Neural cell (in vitro differentiated cells): Measurements from ENCODE around the gene ABHD12. TPM values are rescaled to one million over a fixed set of nuclear protein-coding genes. Genes with fewer than 3 reads are reported as not detected.

ENCODE experiments used
- H2AFZ ChIP-seq: fragments of 200-600, 300-800 bp; sonication (generic), shearing (Covaris generic); 2 replicates; pipeline ENCODE4 v1.6.0; 2014; ENCODE audit warnings: low read depth, mild to moderate bottlenecking, antibody characterized with exemption, low read length, moderate library complexity
- H3F3A ChIP-seq: fragments of 200-600 bp; shearing (Covaris generic); 2 replicates; pipeline ENCODE4 v1.6.1; 2016; ENCODE audit warnings: mild to moderate bottlenecking, moderate library complexity, mixed read lengths, antibody characterized with exemption, low read length; ENCODE audit not compliant: insufficient read depth, poor library complexity, severe bottlenecking
- H3K27ac ChIP-seq: fragments of 200-600, 300-800 bp; sonication (generic), shearing (Covaris generic); 2 replicates; pipeline ENCODE4 v1.5.1; 2014; ENCODE audit warnings: mild to moderate bottlenecking, low read length, moderate library complexity
- H3K27me3 ChIP-seq: fragments of 300-800, 200-600 bp; sonication (generic), shearing (Covaris generic); 2 replicates; pipeline ENCODE4 v1.6.0; 2014; ENCODE audit warnings: mild to moderate bottlenecking, low read depth, low read length, moderate library complexity; ENCODE audit not compliant: insufficient read depth
- H3K36me3 ChIP-seq: fragments of 300-800, 200-600 bp; sonication (generic), shearing (Covaris generic); 2 replicates; pipeline ENCODE4 v1.5.1; 2014; ENCODE audit warnings: mild to moderate bottlenecking, antibody characterized with exemption, low read length, moderate library complexity; ENCODE audit not compliant: insufficient read depth
- H3K4me2 ChIP-seq: fragments of 300-800, 200-600 bp; sonication (generic), shearing (Covaris generic); 2 replicates; pipeline ENCODE4 v1.6.0; 2014; ENCODE audit warnings: mild to moderate bottlenecking, low read length
- H3K4me3 ChIP-seq: fragments of 300-800, 200-600 bp; sonication (generic), shearing (Covaris generic); 2 replicates; pipeline ENCODE4 v1.5.1; 2014; ENCODE audit warnings: mild to moderate bottlenecking, low read length, moderate library complexity
- H3K79me2 ChIP-seq: fragments of 200-600 bp; shearing (Covaris generic); replicated peaks from 2 replicates; pipeline ENCODE4 v1.6.0; 2014; ENCODE audit warnings: mild to moderate bottlenecking, low read length, moderate library complexity; ENCODE audit not compliant: insufficient read depth
- H3K9ac ChIP-seq: fragments of 300-800, 200-600 bp; sonication (generic), shearing (Covaris generic); 2 replicates; pipeline ENCODE4 v1.6.1; 2016; ENCODE audit warnings: mild to moderate bottlenecking, low read length, mixed read lengths
- H3K9me2 ChIP-seq: fragments of 200-600 bp; shearing (Covaris generic); 2 replicates; pipeline ENCODE4 v1.6.1; 2016; ENCODE audit warnings: mild to moderate bottlenecking, low read length, mixed read lengths; ENCODE audit not compliant: insufficient read depth
- H3K9me3 ChIP-seq: fragments of 200-600, 300-800 bp; sonication (generic), shearing (Covaris generic); 2 replicates; pipeline ENCODE4 v1.6.1; 2016; ENCODE audit warnings: mild to moderate bottlenecking, mixed run types, low read length, moderate library complexity, mixed read lengths
- H4K20me1 ChIP-seq: fragments of 200-600 bp; shearing (Covaris generic); 2 replicates; pipeline ENCODE4 v1.6.1; 2016; ENCODE audit warnings: mild to moderate bottlenecking, mixed run types; ENCODE audit not compliant: insufficient read depth
- EP300 ChIP-seq: fragments of 450-650 bp; conservative IDR thresholded peaks from 2 replicates; pipeline ENCODE4 v1.6.1; 2014; ENCODE audit warnings: antibody characterized with exemption, mild to moderate bottlenecking, moderate library complexity; ENCODE audit not compliant: poor library complexity, severe bottlenecking
- EZH2 ChIP-seq: fragments of 200-600, 300-800 bp; shearing (Covaris generic), sonication (generic); IDR thresholded peaks from 2 replicates; pipeline ENCODE4 v1.6.1; 2014; ENCODE audit warnings: antibody characterized with exemption, low read length, borderline replicate concordance, mild to moderate bottlenecking; ENCODE audit not compliant: insufficient read depth, poor library complexity, severe bottlenecking
- MXI1 ChIP-seq: fragments of 450-650 bp; conservative IDR thresholded peaks from 2 replicates; pipeline ENCODE4 v1.6.1; 2014; ENCODE audit warnings: antibody characterized with exemption, mild to moderate bottlenecking; ENCODE audit not compliant: poor library complexity, severe bottlenecking
- POLR2AphosphoS5 ChIP-seq: IDR thresholded peaks from 2 replicates; pipeline ENCODE4 v1.6.1; 2012
- RAD21 ChIP-seq: fragments of 450-650 bp; conservative IDR thresholded peaks from 2 replicates; pipeline ENCODE4 v1.6.1; 2014; ENCODE audit warnings: antibody characterized with exemption, mild to moderate bottlenecking, moderate library complexity
- SMC3 ChIP-seq: fragments of 450-650 bp; conservative IDR thresholded peaks from 2 replicates; pipeline ENCODE4 v1.6.1; 2014; ENCODE audit warnings: antibody characterized with exemption, mild to moderate bottlenecking, moderate library complexity; ENCODE audit not compliant: poor library complexity
- polyA plus RNA-seq: library from polyadenylated mRNA; depleted of rRNA; stranded (reverse); fragments of >200 nt; gene quantifications from 2 replicates; pipeline ENCODE4 v1.2.3, GENCODE V29; 2014
- TF ChIP-seq, protein P1 (sequence below): IDR thresholded peaks from 2 replicates; pipeline ENCODE4 v1.6.1; 2012; ENCODE audit warnings: borderline replicate concordance
- TF ChIP-seq, protein P2 (sequence below): fragments of 450-650 bp; IDR thresholded peaks from 2 replicates; pipeline ENCODE4 v1.5.1; 2014; ENCODE audit warnings: antibody characterized with exemption, mild to moderate bottlenecking, moderate library complexity; ENCODE audit not compliant: poor library complexity, severe bottlenecking

The ABHD12 gene
- polyA plus RNA-seq, 1 donor from 2014 or later: 32.3 TPM

DNA sequence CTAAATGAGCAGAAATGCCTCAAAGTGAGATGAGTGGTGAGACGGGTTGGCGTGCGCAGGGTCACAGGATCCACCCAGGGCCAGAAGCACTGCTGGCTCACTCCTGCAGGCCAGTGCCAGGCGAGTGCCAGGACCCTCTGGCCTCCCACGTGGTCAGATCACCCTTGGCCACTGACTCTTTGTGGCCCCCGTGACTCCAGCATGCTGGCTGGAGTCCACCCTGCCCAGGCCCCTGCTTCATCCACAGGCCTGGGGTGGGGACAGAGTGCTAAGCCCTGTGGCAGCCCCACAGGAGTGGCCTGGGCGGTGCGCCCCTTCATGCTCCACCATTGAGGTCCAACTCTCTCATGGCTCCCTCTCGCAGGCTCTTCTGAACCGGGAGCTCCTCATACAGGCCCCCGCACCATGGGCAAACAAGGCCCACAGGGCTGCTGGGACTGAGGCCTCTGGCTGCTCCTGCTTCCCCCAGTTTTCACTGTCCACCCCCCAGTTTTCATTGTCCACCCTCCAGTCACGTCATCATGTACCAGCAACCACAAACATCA lies 61.6 kb downstream of the ABHD12 start:
- Histone ChIP-seq H3F3A (no peaks in the 10 kb centered on the region), H3K9ac (no peak overlapping the region), H3K4me2 (no peak overlapping the region), H3K27ac (no peak overlapping the region), H3K36me3 (no peaks in the 10 kb centered on the region), H4K20me1 (no peaks in the 10 kb centered on the region), H3K9me3 (no peaks in the 10 kb centered on the region), H2AFZ (no peak overlapping the region), H3K9me2 (no peaks in the 10 kb centered on the region), H3K79me2 (no peaks in the 10 kb centered on the region), H3K27me3 (no peaks in the 10 kb centered on the region), H3K4me3 (no peak overlapping the region)
- TF ChIP-seq POLR2AphosphoS5 (no peak), RAD21 (no peak), MXI1 (no peak), SMC3 (no peak), EP300 (no peak)
- TF ChIP-seq, protein P1, sequence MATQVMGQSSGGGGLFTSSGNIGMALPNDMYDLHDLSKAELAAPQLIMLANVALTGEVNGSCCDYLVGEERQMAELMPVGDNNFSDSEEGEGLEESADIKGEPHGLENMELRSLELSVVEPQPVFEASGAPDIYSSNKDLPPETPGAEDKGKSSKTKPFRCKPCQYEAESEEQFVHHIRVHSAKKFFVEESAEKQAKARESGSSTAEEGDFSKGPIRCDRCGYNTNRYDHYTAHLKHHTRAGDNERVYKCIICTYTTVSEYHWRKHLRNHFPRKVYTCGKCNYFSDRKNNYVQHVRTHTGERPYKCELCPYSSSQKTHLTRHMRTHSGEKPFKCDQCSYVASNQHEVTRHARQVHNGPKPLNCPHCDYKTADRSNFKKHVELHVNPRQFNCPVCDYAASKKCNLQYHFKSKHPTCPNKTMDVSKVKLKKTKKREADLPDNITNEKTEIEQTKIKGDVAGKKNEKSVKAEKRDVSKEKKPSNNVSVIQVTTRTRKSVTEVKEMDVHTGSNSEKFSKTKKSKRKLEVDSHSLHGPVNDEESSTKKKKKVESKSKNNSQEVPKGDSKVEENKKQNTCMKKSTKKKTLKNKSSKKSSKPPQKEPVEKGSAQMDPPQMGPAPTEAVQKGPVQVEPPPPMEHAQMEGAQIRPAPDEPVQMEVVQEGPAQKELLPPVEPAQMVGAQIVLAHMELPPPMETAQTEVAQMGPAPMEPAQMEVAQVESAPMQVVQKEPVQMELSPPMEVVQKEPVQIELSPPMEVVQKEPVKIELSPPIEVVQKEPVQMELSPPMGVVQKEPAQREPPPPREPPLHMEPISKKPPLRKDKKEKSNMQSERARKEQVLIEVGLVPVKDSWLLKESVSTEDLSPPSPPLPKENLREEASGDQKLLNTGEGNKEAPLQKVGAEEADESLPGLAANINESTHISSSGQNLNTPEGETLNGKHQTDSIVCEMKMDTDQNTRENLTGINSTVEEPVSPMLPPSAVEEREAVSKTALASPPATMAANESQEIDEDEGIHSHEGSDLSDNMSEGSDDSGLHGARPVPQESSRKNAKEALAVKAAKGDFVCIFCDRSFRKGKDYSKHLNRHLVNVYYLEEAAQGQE: no peak
- TF ChIP-seq, protein P2, sequence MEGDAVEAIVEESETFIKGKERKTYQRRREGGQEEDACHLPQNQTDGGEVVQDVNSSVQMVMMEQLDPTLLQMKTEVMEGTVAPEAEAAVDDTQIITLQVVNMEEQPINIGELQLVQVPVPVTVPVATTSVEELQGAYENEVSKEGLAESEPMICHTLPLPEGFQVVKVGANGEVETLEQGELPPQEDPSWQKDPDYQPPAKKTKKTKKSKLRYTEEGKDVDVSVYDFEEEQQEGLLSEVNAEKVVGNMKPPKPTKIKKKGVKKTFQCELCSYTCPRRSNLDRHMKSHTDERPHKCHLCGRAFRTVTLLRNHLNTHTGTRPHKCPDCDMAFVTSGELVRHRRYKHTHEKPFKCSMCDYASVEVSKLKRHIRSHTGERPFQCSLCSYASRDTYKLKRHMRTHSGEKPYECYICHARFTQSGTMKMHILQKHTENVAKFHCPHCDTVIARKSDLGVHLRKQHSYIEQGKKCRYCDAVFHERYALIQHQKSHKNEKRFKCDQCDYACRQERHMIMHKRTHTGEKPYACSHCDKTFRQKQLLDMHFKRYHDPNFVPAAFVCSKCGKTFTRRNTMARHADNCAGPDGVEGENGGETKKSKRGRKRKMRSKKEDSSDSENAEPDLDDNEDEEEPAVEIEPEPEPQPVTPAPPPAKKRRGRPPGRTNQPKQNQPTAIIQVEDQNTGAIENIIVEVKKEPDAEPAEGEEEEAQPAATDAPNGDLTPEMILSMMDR: no peak

DNA sequence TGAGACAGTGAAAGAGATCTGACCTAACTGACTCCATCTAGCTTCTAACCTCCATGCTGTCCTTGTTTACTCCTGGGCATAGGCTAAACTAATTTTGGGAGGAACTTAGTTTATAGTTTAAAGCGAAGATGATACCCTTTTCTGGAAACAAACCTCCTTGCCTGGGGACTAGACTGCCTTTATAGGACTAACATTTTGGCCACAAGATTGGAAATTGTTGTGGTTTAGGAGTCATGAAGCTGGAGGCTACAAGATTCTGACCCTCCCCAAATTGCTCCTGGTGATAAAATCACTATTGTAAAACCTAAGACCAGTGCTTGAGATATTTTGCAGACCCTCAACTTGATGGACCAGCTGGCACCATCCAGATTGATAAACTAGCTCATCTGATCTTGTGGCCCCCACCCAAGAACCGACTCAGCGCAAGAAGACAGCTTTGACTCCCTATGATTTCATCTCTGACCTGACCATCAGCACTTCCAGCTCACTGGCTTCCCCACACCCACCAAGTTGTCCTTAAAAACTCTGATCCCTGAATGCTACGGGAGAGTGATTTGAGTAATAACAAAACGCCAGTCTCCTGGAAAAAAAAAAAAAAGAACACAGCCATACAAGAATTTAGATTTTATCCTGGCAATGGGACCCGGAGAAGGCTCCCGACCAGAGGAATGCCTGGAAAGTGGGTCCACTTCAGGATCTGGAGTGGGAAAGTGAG lies 63.0 kb downstream of the ABHD12 start:
- Histone ChIP-seq H3K27me3 (no peaks in the 10 kb centered on the region), H3K9ac (no peak overlapping the region), H3K4me3 (no peak overlapping the region), H3K27ac (no peak overlapping the region), H3K79me2 (no peaks in the 10 kb centered on the region), H3K9me2 (no peaks in the 10 kb centered on the region), H4K20me1 (no peaks in the 10 kb centered on the region), H2AFZ (no peak overlapping the region), H3K36me3 (no peaks in the 10 kb centered on the region), H3K9me3 (no peaks in the 10 kb centered on the region), H3K4me2 (no peak overlapping the region), H3F3A (no peaks in the 10 kb centered on the region)
- TF ChIP-seq SMC3: no peak
- no peak for TF ChIP-seq POLR2AphosphoS5

DNA sequence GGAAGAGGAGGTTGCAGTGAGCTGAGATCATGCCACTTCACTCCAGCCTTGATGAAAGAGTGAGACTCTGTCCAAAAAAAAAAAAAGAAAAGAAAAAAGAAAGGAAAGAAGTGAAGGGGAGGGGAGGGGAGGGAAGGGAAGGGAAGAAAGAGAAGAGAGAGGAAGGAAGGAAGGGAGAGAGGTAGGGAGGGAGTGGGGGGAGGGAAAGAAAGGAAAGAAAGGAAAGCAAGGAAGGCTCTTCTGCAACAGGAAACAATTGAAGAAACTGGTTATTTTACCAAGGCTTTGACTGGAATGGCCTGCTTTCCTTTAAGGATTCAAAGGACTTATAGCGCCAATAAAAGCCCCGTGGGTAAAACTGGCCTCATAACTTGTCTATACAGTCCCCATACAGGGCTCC lies 64.6 kb downstream of the ABHD12 start:
- Histone ChIP-seq H4K20me1 (no peaks in the 10 kb centered on the region), H3K4me2 (no peak overlapping the region), H3K27me3 (no peaks in the 10 kb centered on the region), H3K9me3 (no peaks in the 10 kb centered on the region), H2AFZ (no peak overlapping the region), H3K36me3 (no peaks in the 10 kb centered on the region), H3K9me2 (no peaks in the 10 kb centered on the region), H3K79me2 (no peaks in the 10 kb centered on the region), H3K27ac (no peak overlapping the region), H3F3A (no peaks in the 10 kb centered on the region), H3K4me3 (no peak overlapping the region), H3K9ac (no peak overlapping the region)
- TF ChIP-seq EP300 (no peak), EZH2 (no peak), RAD21 (no peak)
